SK-N-SH treated with all-trans-retinoic acid at 6 μM for 48 hours (cell line): Measurements from ENCODE around the gene AGRP.

ENCODE experiments used
- ATAC-seq: fragments of 200-7000 bp; cut with Tn5 transposase; 3 replicates; pipeline ENCODE4 v1.9.1; 2020; ENCODE audit warnings: mild to moderate bottlenecking, moderate library complexity
- ARNTL ChIP-seq: fragments of 450-650 bp; formaldehyde crosslinking; IDR thresholded peaks from 2 replicates; pipeline ENCODE4 v1.5.0; 2020; ENCODE audit warnings: low read depth, mild to moderate bottlenecking, moderate library complexity, borderline replicate concordance
- BACH2 ChIP-seq: fragments of 250-450 bp; sonication (Bioruptor Pico); IDR thresholded peaks from 2 replicates; pipeline ENCODE4 v1.9.0; 2021; ENCODE audit warnings: mild to moderate bottlenecking, borderline replicate concordance
- CSDC2 ChIP-seq: fragments of 250-450 bp; sonication (Bioruptor Pico); IDR thresholded peaks from 2 replicates; pipeline ENCODE4 v1.5.0; 2020; ENCODE audit warnings: mild to moderate bottlenecking, moderate library complexity
- ESRRG ChIP-seq: fragments of 250-450 bp; sonication (Bioruptor Pico); IDR thresholded peaks from 2 replicates; pipeline ENCODE4 v1.6.1; 2021; ENCODE audit warnings: mild to moderate bottlenecking
- GLIS3 ChIP-seq: fragments of 250-450 bp; sonication (Bioruptor Pico); IDR thresholded peaks from 2 replicates; pipeline ENCODE4 v1.5.0; 2020; ENCODE audit warnings: mild to moderate bottlenecking, moderate library complexity
- ISL1 ChIP-seq: fragments of 250-450 bp; sonication (Bioruptor Pico); IDR thresholded peaks from 2 replicates; pipeline ENCODE4 v2.1.2; 2022; ENCODE audit warnings: mild to moderate bottlenecking, moderate library complexity
- OSR1 ChIP-seq: fragments of 250-450 bp; sonication (Bioruptor Pico); IDR thresholded peaks from 2 replicates; pipeline ENCODE4 v1.8.0; 2022; ENCODE audit warnings: moderate library complexity, mild to moderate bottlenecking, inconsistent platforms
- PPARA ChIP-seq: fragments of 250-450 bp; sonication (Bioruptor Pico); IDR thresholded peaks from 2 replicates; pipeline ENCODE4 v1.5.0; 2020; ENCODE audit warnings: mild to moderate bottlenecking, borderline replicate concordance
- RARB ChIP-seq: fragments of 250-450 bp; sonication (Bioruptor Pico); IDR thresholded peaks from 2 replicates; pipeline ENCODE4 v1.8.0; 2021; ENCODE audit warnings: mild to moderate bottlenecking, moderate library complexity
- SNAI2 ChIP-seq: fragments of 250-450 bp; sonication (Bioruptor Pico); IDR thresholded peaks from 2 replicates; pipeline ENCODE4 v1.5.0; 2020; ENCODE audit warnings: mild to moderate bottlenecking, moderate library complexity
- TCF4 ChIP-seq: fragments of 250-450 bp; sonication (Bioruptor Pico); IDR thresholded peaks from 2 replicates; pipeline ENCODE4 v1.8.0; 2021; ENCODE audit warnings: mild to moderate bottlenecking, moderate library complexity, borderline replicate concordance
- TOX ChIP-seq: fragments of 250-450 bp; sonication (Bioruptor Pico); IDR thresholded peaks from 2 replicates; pipeline ENCODE4 v1.8.0; 2021; ENCODE audit warnings: mild to moderate bottlenecking, moderate library complexity, borderline replicate concordance
- TSHZ2 ChIP-seq: fragments of 250-450 bp; sonication (Bioruptor Pico); IDR thresholded peaks from 2 replicates; pipeline ENCODE4 v1.5.0; 2020; ENCODE audit warnings: mild to moderate bottlenecking, moderate library complexity
- ZC3H10 ChIP-seq: fragments of 250-450 bp; sonication (Bioruptor Pico); IDR thresholded peaks from 2 replicates; pipeline ENCODE4 v1.5.1; 2021; ENCODE audit warnings: mild to moderate bottlenecking, moderate library complexity
- ZFP30 ChIP-seq: fragments of 450-650 bp; formaldehyde crosslinking; IDR thresholded peaks from 2 replicates; pipeline ENCODE4 v1.5.0; 2022; ENCODE audit warnings: mild to moderate bottlenecking, moderate library complexity
- ZNF565 ChIP-seq: fragments of 450-650 bp; formaldehyde crosslinking; conservative IDR thresholded peaks from 2 replicates; pipeline ENCODE4 v1.5.0; 2020; ENCODE audit warnings: low read depth, mild to moderate bottlenecking, moderate library complexity
- ZNF70 ChIP-seq: fragments of 450-650 bp; formaldehyde crosslinking; IDR thresholded peaks from 2 replicates; pipeline ENCODE4 v1.5.0; 2020; ENCODE audit warnings: mild to moderate bottlenecking, moderate library complexity
- ZNF8 ChIP-seq: fragments of 450-650 bp; formaldehyde crosslinking; IDR thresholded peaks from 2 replicates; pipeline ENCODE4 v1.5.0; 2020; ENCODE audit warnings: mild to moderate bottlenecking, moderate library complexity
- TF ChIP-seq, protein P1 (sequence below): fragments of 250-450 bp; sonication (Bioruptor Pico); IDR thresholded peaks from 2 replicates; pipeline ENCODE4 v1.5.1; 2020; ENCODE audit warnings: low read depth, mild to moderate bottlenecking, moderate library complexity
- TF ChIP-seq, protein P2 (sequence below): fragments of 250-450 bp; sonication (Bioruptor Pico); IDR thresholded peaks from 2 replicates; pipeline ENCODE4 v1.8.0; 2021; ENCODE audit warnings: low read depth, mild to moderate bottlenecking, moderate library complexity, borderline replicate concordance
- TF ChIP-seq, protein P3 (sequence below): fragments of 250-450 bp; sonication (Bioruptor Pico); IDR thresholded peaks from 2 replicates; pipeline ENCODE4 v1.8.0; 2020; ENCODE audit warnings: mild to moderate bottlenecking, moderate library complexity, borderline replicate concordance
- TF ChIP-seq, protein P4 (sequence below): fragments of 250-450 bp; sonication (Bioruptor Pico); IDR thresholded peaks from 2 replicates; pipeline ENCODE4 v1.5.1; 2021; ENCODE audit warnings: mild to moderate bottlenecking, moderate library complexity

Gene AGRP, protein sequence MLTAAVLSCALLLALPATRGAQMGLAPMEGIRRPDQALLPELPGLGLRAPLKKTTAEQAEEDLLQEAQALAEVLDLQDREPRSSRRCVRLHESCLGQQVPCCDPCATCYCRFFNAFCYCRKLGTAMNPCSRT

GRCh38 chr16:67483150-67483549, at the start of gene AGRP:
TSS of gene AGRP (minus strand) at chr16:67483547. CDS start at chr16:67483398, 149 bp downstream.
- no peak for ATAC-seq
- TF ChIP-seq GLIS3 (no peak), ZNF8 (CRISPR knock-in tag) (no peak), PPARA (no peak), TCF4 (CRISPR knock-in tag) (no peak), OSR1 (CRISPR knock-in tag) (no peak), ZFP30 (no peak), TOX (no peak), ESRRG (CRISPR knock-in tag) (no peak), BACH2 (CRISPR knock-in tag) (no peak), ARNTL (CRISPR knock-in tag) (no peak), RARB (CRISPR knock-in tag) (no peak)
- TF ChIP-seq, protein P1, sequence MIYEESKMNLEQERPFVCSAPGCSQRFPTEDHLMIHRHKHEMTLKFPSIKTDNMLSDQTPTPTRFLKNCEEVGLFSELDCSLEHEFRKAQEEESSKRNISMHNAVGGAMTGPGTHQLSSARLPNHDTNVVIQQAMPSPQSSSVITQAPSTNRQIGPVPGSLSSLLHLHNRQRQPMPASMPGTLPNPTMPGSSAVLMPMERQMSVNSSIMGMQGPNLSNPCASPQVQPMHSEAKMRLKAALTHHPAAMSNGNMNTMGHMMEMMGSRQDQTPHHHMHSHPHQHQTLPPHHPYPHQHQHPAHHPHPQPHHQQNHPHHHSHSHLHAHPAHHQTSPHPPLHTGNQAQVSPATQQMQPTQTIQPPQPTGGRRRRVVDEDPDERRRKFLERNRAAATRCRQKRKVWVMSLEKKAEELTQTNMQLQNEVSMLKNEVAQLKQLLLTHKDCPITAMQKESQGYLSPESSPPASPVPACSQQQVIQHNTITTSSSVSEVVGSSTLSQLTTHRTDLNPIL (CRISPR knock-in tag), result no peak
- TF ChIP-seq, protein P2, sequence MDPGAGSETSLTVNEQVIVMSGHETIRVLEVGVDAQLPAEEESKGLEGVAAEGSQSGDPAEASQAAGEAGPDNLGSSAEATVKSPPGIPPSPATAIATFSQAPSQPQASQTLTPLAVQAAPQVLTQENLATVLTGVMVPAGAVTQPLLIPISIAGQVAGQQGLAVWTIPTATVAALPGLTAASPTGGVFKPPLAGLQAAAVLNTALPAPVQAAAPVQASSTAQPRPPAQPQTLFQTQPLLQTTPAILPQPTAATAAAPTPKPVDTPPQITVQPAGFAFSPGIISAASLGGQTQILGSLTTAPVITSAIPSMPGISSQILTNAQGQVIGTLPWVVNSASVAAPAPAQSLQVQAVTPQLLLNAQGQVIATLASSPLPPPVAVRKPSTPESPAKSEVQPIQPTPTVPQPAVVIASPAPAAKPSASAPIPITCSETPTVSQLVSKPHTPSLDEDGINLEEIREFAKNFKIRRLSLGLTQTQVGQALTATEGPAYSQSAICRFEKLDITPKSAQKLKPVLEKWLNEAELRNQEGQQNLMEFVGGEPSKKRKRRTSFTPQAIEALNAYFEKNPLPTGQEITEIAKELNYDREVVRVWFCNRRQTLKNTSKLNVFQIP (CRISPR knock-in tag), result no peak
- TF ChIP-seq, protein P3, sequence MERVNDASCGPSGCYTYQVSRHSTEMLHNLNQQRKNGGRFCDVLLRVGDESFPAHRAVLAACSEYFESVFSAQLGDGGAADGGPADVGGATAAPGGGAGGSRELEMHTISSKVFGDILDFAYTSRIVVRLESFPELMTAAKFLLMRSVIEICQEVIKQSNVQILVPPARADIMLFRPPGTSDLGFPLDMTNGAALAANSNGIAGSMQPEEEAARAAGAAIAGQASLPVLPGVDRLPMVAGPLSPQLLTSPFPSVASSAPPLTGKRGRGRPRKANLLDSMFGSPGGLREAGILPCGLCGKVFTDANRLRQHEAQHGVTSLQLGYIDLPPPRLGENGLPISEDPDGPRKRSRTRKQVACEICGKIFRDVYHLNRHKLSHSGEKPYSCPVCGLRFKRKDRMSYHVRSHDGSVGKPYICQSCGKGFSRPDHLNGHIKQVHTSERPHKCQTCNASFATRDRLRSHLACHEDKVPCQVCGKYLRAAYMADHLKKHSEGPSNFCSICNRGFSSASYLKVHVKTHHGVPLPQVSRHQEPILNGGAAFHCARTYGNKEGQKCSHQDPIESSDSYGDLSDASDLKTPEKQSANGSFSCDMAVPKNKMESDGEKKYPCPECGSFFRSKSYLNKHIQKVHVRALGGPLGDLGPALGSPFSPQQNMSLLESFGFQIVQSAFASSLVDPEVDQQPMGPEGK (CRISPR knock-in tag), result no peak

DNA sequence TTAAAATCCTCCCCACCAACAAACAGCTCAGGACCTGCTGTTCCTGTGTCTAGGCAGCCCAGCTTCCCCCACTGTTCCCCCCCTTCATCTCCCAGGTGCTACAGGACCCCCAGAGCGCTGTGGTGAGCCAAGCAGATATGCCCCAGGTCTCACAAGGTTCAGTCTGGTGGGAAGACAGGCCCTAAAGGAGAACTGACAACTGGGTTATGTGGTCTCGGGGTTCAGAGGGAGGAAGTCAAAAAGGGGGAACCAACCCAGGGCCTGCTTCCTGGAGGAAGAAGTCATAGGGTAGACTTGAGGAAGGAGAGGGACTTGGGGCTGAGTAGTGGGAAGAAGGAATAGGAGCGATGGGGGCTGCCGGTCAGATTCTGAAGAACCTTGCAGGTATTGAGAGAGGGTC, 47.9 kb upstream of the AGRP start:
- TF ChIP-seq CSDC2 (CRISPR knock-in tag), result no peak
- no peak for TF ChIP-seq ZNF565 (CRISPR knock-in tag)
- TF ChIP-seq, protein P4, sequence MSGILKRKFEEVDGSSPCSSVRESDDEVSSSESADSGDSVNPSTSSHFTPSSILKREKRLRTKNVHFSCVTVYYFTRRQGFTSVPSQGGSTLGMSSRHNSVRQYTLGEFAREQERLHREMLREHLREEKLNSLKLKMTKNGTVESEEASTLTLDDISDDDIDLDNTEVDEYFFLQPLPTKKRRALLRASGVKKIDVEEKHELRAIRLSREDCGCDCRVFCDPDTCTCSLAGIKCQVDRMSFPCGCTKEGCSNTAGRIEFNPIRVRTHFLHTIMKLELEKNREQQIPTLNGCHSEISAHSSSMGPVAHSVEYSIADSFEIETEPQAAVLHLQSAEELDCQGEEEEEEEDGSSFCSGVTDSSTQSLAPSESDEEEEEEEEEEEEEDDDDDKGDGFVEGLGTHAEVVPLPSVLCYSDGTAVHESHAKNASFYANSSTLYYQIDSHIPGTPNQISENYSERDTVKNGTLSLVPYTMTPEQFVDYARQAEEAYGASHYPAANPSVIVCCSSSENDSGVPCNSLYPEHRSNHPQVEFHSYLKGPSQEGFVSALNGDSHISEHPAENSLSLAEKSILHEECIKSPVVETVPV (CRISPR knock-in tag), result no peak
- no peak for TF ChIP-seq SNAI2 (CRISPR knock-in tag)
- TF ChIP-seq ESRRG (CRISPR knock-in tag), result no peak
- no peak for TF ChIP-seq ZNF8 (CRISPR knock-in tag)
- TF ChIP-seq ARNTL (CRISPR knock-in tag), result no peak
- TF ChIP-seq OSR1 (CRISPR knock-in tag), result no peak
- no peak for TF ChIP-seq BACH2 (CRISPR knock-in tag)
- no peak for TF ChIP-seq PPARA
- TF ChIP-seq ZNF70 (CRISPR knock-in tag), result no peak
- no peak for TF ChIP-seq TOX
- TF ChIP-seq ZC3H10 (CRISPR knock-in tag), result no peak
- TF ChIP-seq, protein P1 (CRISPR knock-in tag), result no peak
- TF ChIP-seq TSHZ2 (CRISPR knock-in tag), result no peak
- no peak for TF ChIP-seq TCF4 (CRISPR knock-in tag)
- TF ChIP-seq GLIS3, result no peak
- TF ChIP-seq ZFP30, result no peak
- TF ChIP-seq, protein P2 (CRISPR knock-in tag), result no peak
- no peak for TF ChIP-seq ISL1 (CRISPR knock-in tag)
- TF ChIP-seq, all 23 proteins: peak for 0
- ATAC-seq, result no peak
